IMR-90 (cell line): ENCODE data around the gene LMOD1. TPM values are rescaled to one million over a fixed set of nuclear protein-coding genes. Genes with fewer than 3 reads are reported as not detected.

Source experiments
- ATAC-seq: fragments of 200-7000 bp; cut with Tn5 transposase; 2 replicates; pipeline ENCODE4 v1.9.1; 2020; ENCODE audit warnings: low read depth, mild to moderate bottlenecking, moderate library complexity
- BruUV-seq: library from RNA; stranded (reverse); fragments of 400-500 nt; replicated peaks from 2 replicates; lab custom pipeline; 2021; lab: Mats Ljungman, UMichigan
- CTCF ChIA-PET: fragments of 300-600 bp; formaldehyde crosslinking; extraction: SDS; loops from one replicate; lab custom pipeline; 2021; ENCODE audit warnings: antibody characterized with exemption; lab: Yijun Ruan, JAX
- POLR2A ChIA-PET: fragments of 300-600 bp; sonication (Branson Sonifier 250); formaldehyde crosslinking; loops from one replicate; lab custom pipeline; 2022; ENCODE audit warnings: antibody characterized with exemption; ENCODE audit not compliant: unreplicated experiment; lab: Charles Lee
- DNase-seq: peaks from one replicate; pipeline ENCODE4 v3.0.0; 2013
- H2AFZ ChIP-seq: replicated peaks from 2 replicates; pipeline ENCODE3; 2013; ENCODE audit warnings: low read length, mild to moderate bottlenecking; ENCODE audit not compliant: poor library complexity
- H2AK5ac ChIP-seq: 2 replicates; pipeline ENCODE4 v1.6.1; 2013; ENCODE audit warnings: low read depth, low read length, inconsistent platforms
- H2AK9ac ChIP-seq: replicated peaks from 2 replicates; pipeline ENCODE3; 2013; ENCODE audit warnings: mild to moderate bottlenecking, low read depth, low read length, moderate library complexity; ENCODE audit not compliant: poor library complexity
- H2BK120ac ChIP-seq: 2 replicates; pipeline ENCODE4 v1.6.1; 2013; ENCODE audit warnings: low read depth, low read length, inconsistent platforms
- H2BK15ac ChIP-seq: 3 replicates; pipeline ENCODE4 v1.6.1; 2013; ENCODE audit warnings: low read depth, low read length, inconsistent platforms
- H2BK20ac ChIP-seq: 2 replicates; pipeline ENCODE4 v1.6.1; 2013; ENCODE audit warnings: low read depth, mild to moderate bottlenecking, inconsistent platforms, low read length, moderate library complexity
- H2BK5ac ChIP-seq: 2 replicates; pipeline ENCODE4 v1.6.1; 2013; ENCODE audit warnings: mild to moderate bottlenecking, low read depth, low read length, inconsistent platforms; ENCODE audit not compliant: poor library complexity, severe bottlenecking
- H3K14ac ChIP-seq: replicated peaks from 2 replicates; pipeline ENCODE4 v1.6.1; 2013; ENCODE audit warnings: low read depth, low read length, inconsistent platforms
- H3K18ac ChIP-seq: 2 replicates; pipeline ENCODE4 v1.6.1; 2013; ENCODE audit warnings: low read depth, low read length, control low read depth
- H3K23ac ChIP-seq: 2 replicates; pipeline ENCODE4 v1.6.1; 2013; ENCODE audit warnings: low read depth, low read length, inconsistent platforms
- H3K27ac ChIP-seq: 2 replicates; pipeline ENCODE4 v1.5.1; 2013; ENCODE audit warnings: mild to moderate bottlenecking, control low read depth, low read length; ENCODE audit not compliant: insufficient read depth
- H3K27me3 ChIP-seq: 2 replicates; pipeline ENCODE4 v1.6.1; 2013; ENCODE audit warnings: low read length; ENCODE audit not compliant: control insufficient read depth, insufficient read depth
- H3K36me3 ChIP-seq: 2 replicates; pipeline ENCODE4 v1.6.1; 2013; ENCODE audit warnings: low read length, mixed read lengths; ENCODE audit not compliant: control insufficient read depth, insufficient read depth
- H3K4ac ChIP-seq: 2 replicates; pipeline ENCODE4 v1.6.1; 2013; ENCODE audit warnings: low read depth, low read length, inconsistent platforms
- H3K4me1 ChIP-seq: 2 replicates; pipeline ENCODE4 v1.6.1; 2013; ENCODE audit warnings: low read length, mixed read lengths; ENCODE audit not compliant: control insufficient read depth, insufficient read depth
- H3K4me2 ChIP-seq: 2 replicates; pipeline ENCODE4 v1.6.1; 2013; ENCODE audit warnings: low read depth, mild to moderate bottlenecking, control low read depth, low read length, moderate library complexity
- H3K4me3 ChIP-seq: 2 replicates; pipeline ENCODE4 v1.5.1; 2013; ENCODE audit warnings: low read depth, mild to moderate bottlenecking, control low read depth, low read length, moderate library complexity; ENCODE audit not compliant: insufficient read depth
- H3K56ac ChIP-seq: 2 replicates; pipeline ENCODE4 v1.6.1; 2013; ENCODE audit warnings: low read length, inconsistent platforms; ENCODE audit not compliant: insufficient read depth; ENCODE audit errors: extremely low read depth
- H3K79me1 ChIP-seq, 2 experiments: 2 replicates each; pipeline ENCODE4 v1.6.1; 2013; ENCODE audit warnings: low read length in 2 of 2, inconsistent platforms in 1 of 2, low read depth in 1 of 2
- H3K9ac ChIP-seq: 2 replicates; pipeline ENCODE4 v1.6.1; 2013; ENCODE audit warnings: low read depth, low read length, control low read depth
- H3K9me1 ChIP-seq: 2 replicates; pipeline ENCODE4 v1.6.1; 2013; ENCODE audit warnings: low read length, inconsistent platforms; ENCODE audit not compliant: insufficient read depth
- H3K9me3 ChIP-seq: 2 replicates; pipeline ENCODE4 v1.6.1; 2013; ENCODE audit warnings: low read length; ENCODE audit not compliant: control insufficient read depth, insufficient read depth
- H4K20me1 ChIP-seq: 2 replicates; pipeline ENCODE4 v1.6.1; 2013; ENCODE audit warnings: low read length, inconsistent platforms; ENCODE audit not compliant: insufficient read depth
- H4K5ac ChIP-seq: 2 replicates; pipeline ENCODE4 v1.6.1; 2013; ENCODE audit warnings: mild to moderate bottlenecking, low read depth, low read length, control low read depth
- H4K8ac ChIP-seq, 2 experiments: 2 replicates each; pipeline ENCODE4 v1.6.1; 2013; ENCODE audit warnings: low read depth in 2 of 2, low read length in 2 of 2, control low read depth in 1 of 2, inconsistent platforms in 1 of 2
- H4K91ac ChIP-seq: 2 replicates; pipeline ENCODE4 v1.6.1; 2013; ENCODE audit warnings: low read depth, low read length, inconsistent platforms; ENCODE audit not compliant: insufficient read depth
- BHLHE40 ChIP-seq: fragments of 150-350 bp; IDR thresholded peaks from 2 replicates; pipeline ENCODE4 v1.6.1; 2016; ENCODE audit warnings: mild to moderate bottlenecking, low read depth, low read length
- CHD1 ChIP-seq: IDR thresholded peaks from 2 replicates; pipeline ENCODE4 v1.6.1; 2012; ENCODE audit warnings: low read depth, low read length, improper control_type of control experiment
- CTCF ChIP-seq: conservative IDR thresholded peaks from 2 replicates; pipeline ENCODE4 v1.5.1; 2012; ENCODE audit warnings: mild to moderate bottlenecking, low read depth, low read length, improper control_type of control experiment
- ELK1 ChIP-seq: fragments of 150-350 bp; IDR thresholded peaks from 2 replicates; pipeline ENCODE4 v1.6.1; 2016; ENCODE audit warnings: low read depth, mild to moderate bottlenecking, low read length, moderate library complexity, borderline replicate concordance
- FOS ChIP-seq: fragments of 150-350 bp; IDR thresholded peaks from 2 replicates; pipeline ENCODE4 v1.6.1; 2016; ENCODE audit warnings: low read depth, low read length
- MAFK ChIP-seq: IDR thresholded peaks from 2 replicates; pipeline ENCODE4 v1.6.1; 2012; ENCODE audit warnings: low read depth, low read length, improper control_type of control experiment
- MXI1 ChIP-seq: IDR thresholded peaks from 2 replicates; pipeline ENCODE4 v1.6.1; 2012; ENCODE audit warnings: low read depth, mild to moderate bottlenecking, low read length, moderate library complexity, borderline replicate concordance
- NFE2L2 ChIP-seq: fragments of 150-350 bp; IDR thresholded peaks from 2 replicates; pipeline ENCODE4 v1.6.1; 2016; ENCODE audit warnings: low read depth, mild to moderate bottlenecking, low read length
- POLR2A ChIP-seq: IDR thresholded peaks from 2 replicates; pipeline ENCODE4 v1.6.1; 2012; ENCODE audit warnings: mild to moderate bottlenecking, low read depth, low read length
- RAD21 ChIP-seq: IDR thresholded peaks from 2 replicates; pipeline ENCODE4 v1.6.1; 2012; ENCODE audit warnings: low read length, improper control_type of control experiment
- RCOR1 ChIP-seq: IDR thresholded peaks from 2 replicates; pipeline ENCODE4 v1.6.1; 2012; ENCODE audit warnings: mild to moderate bottlenecking, low read length, improper control_type of control experiment; ENCODE audit not compliant: insufficient replicate concordance
- RFX5 ChIP-seq: IDR thresholded peaks from 2 replicates; pipeline ENCODE4 v1.8.0; 2012; ENCODE audit warnings: low read depth, mild to moderate bottlenecking, low read length, moderate library complexity
- USF2 ChIP-seq: fragments of 150-350 bp; IDR thresholded peaks from 2 replicates; pipeline ENCODE4 v1.6.1; 2017; ENCODE audit warnings: mild to moderate bottlenecking, antibody characterized with exemption, low read length, low read depth
- WGBS, 2 experiments: methylation state at CpG; one replicate each; pipeline versions ENCODE4 v1.1.5 to v1.1.7; 2013; ENCODE audit warnings: missing lambda C conversion rate in 2 of 2; ENCODE audit not compliant: insufficient read length in 1 of 2; ENCODE audit errors: extremely low coverage in 2 of 2; 5-methylcytosine and 5-hydroxymethylcytosine counted together
- dilution Hi-C: fragments of 300-500 bp; cut with HindIII; formaldehyde crosslinking; loops from one replicate; pipeline ENCODE4 v1.14.3; 2018; ENCODE audit warnings: low sequenced_read_pairs; ENCODE audit not compliant: unreplicated experiment
- in situ Hi-C: fragments of 300-500 bp; cut with MboI; formaldehyde crosslinking; loops from 3 replicates; pipeline ENCODE4 v1.14.3; 2019; ENCODE audit warnings: low sequenced_read_pairs, inconsistent platforms, mixed read lengths
- intact Hi-C: fragments of 100-400 bp; cut with micrococcal nuclease; formaldehyde crosslinking; loops from 2 replicates; pipeline ENCODE4 v1.10.0; 2022
- polyA plus RNA-seq, 3 experiments: library from polyadenylated mRNA; depleted of rRNA; stranded (reverse); fragments of >200 nt; gene quantifications; 2 replicates each; pipeline ENCODE4 v1.2.3, GENCODE V29; 2012; ENCODE audit warnings: low replicate concordance in 1 of 3
- total RNA-seq: library from RNA; depleted of rRNA; stranded (reverse); fragments of >200 nt; gene quantifications from 2 replicates; pipeline ENCODE4 v1.2.3, GENCODE V29; 2012

LMOD1 gene
- total and polyA plus RNA-seq, 2 of the 4 experiments (the other 2 are of a cell fraction), result 51.7 to 53.2 TPM

- Histone ChIP-seq H3K9me1 (peaks cover 8% of the 10 kb centered on the region), H3K9me3 (no peaks in the 10 kb centered on the region), H2BK120ac (peak overlapping the region; percentile 87), H2BK20ac (peak overlapping the region; percentile 81), H3K4me3 (no peak overlapping the region), H3K4me2 (no peak overlapping the region), H3K4ac (peak overlapping the region; percentile 91), H2AK9ac (peak overlapping the region; percentile 77), H2AK5ac (peak overlapping the region; percentile 95), H3K14ac (peak overlapping the region; percentile 79), H3K4me1 (peaks cover 13% of the 10 kb centered on the region), H3K23ac (peak overlapping the region; percentile 80), H3K36me3 (peaks cover 38% of the 10 kb centered on the region), H3K56ac (peak overlapping the region; percentile 71; the same call in 1 of the 2 replicates), H2AFZ (peak overlapping the region; percentile 71), H4K5ac (peak overlapping the region; percentile 61), H2BK5ac (peak overlapping the region; percentile 83), H3K9ac (peak overlapping the region; percentile 66), H4K91ac (peak overlapping the region; percentile 78), H4K20me1 (no peaks in the 10 kb centered on the region), H3K18ac (peak overlapping the region; percentile 33; the same call in 1 of the 2 replicates), H3K27ac (peak overlapping the region; percentile 72), H2BK15ac (peak overlapping the region; percentile 77; the same call in 2 of the 3 replicates), H3K27me3 (no peaks in the 10 kb centered on the region), H4K8ac (peak overlapping the region; percentile 48 to 95; a peak in 3 of 4 replicates), H3K79me1 (peaks cover 17 to 33% of the 10 kb centered on the region in 2 experiments; a peak in 3 of 4 replicates)
- TF ChIP-seq FOS (no peak), MXI1 (no peak), POLR2A (no peak), RCOR1 (no peak), NFE2L2 (no peak), CTCF (no peak; the same call in 1 of the 2 replicates), RAD21 (no peak), CHD1 (no peak), BHLHE40 (no peak), USF2 (no peak), MAFK (no peak), ELK1 (no peak), RFX5 (no peak)
- ChIA-PET CTCF (interaction anchor here (1.0 to 3.5 kb wide), 8 partner anchors 14 to 76 kb away, joined by 3 to 27 read pairs (median 8); partner anchors contain the start of gene LMOD1), POLR2A (interaction anchor here (1.9 kb wide), 1 partner anchor 49 kb away, joined by 7 read pairs; the partner anchor contains the start of gene LMOD1)
- 60% methylated on average over 1 of the region's 2 CpGs; no CpG with 5 or more reads in 1 of the 2 experiments for WGBS, 2 experiments
- in situ Hi-C loops (loop anchor here (5.0 to 10.0 kb wide), 2 partner anchors 70 to 228 kb away; partner anchors contain the start of gene GPR37L1), dilution Hi-C loops (no loop called here), intact Hi-C loops (loop anchor here (1.0 to 2.0 kb wide), 4 partner anchors 20 to 75 kb away; partner anchors contain the start of genes LMOD1 and TIMM17A)
- ATAC-seq (peak; percentile 59), DNase-seq (peak; percentile 77)
- no TSS peak for BruUV-seq
Measured at GRCh38 chr1:201896951-201897391, 49.4 kb downstream of the LMOD1 start.
